ENCODE data around the gene RPP40.
A peak's percentile ranks its signal among the peaks of the same experiment; 100 is the strongest.
"Not testable (repeated sequence)": the region's sequence is repeated elsewhere in the genome, so short reads cannot be mapped to it uniquely, and the experiment has no call there.

Gene RPP40, protein sequence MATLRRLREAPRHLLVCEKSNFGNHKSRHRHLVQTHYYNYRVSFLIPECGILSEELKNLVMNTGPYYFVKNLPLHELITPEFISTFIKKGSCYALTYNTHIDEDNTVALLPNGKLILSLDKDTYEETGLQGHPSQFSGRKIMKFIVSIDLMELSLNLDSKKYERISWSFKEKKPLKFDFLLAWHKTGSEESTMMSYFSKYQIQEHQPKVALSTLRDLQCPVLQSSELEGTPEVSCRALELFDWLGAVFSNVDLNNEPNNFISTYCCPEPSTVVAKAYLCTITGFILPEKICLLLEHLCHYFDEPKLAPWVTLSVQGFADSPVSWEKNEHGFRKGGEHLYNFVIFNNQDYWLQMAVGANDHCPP

DNA sequence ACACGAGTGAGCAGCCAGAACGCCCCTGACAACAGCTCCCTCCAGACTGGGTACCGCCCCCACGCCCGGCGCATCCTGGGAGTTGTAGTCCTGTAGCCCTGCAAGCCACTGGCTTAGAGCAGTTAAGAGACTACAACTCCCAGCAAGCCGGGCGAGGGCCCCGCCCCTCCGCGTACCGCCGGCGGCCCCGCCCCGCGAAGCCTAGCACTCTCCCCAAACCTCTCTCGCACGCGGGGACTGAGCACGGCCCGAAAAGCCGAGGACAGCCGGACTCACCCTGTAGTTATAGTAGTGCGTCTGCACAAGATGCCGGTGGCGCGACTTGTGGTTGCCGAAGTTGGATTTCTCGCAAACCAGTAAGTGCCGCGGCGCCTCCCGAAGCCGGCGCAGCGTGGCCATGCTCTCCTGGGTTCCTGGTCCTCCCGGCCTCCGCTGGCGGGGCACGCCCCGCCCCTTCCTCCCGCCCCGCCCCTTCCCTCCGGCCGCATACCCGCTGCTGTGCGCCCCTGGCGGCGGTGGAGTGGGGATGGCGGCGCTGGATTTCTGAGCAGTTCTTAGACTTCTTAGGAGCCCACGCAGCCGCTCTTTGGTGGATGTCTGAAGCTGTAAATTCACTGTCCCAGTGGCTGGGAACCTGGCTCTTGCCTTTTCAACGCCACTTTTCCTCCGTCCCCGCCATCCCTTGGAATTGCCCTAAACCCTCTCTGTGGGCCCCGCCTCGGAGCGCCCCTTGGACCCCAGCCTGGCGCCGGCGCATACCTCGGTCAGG, at the start of gene RPP40:
RPP40 (minus strand) TSS at position 434 of the 769 bp plus-strand sequence; CDS start at position 399, 35 bp downstream.
- peak; percentile 96 for DNase-seq (ENCODE audit: low spot score)

DNA sequence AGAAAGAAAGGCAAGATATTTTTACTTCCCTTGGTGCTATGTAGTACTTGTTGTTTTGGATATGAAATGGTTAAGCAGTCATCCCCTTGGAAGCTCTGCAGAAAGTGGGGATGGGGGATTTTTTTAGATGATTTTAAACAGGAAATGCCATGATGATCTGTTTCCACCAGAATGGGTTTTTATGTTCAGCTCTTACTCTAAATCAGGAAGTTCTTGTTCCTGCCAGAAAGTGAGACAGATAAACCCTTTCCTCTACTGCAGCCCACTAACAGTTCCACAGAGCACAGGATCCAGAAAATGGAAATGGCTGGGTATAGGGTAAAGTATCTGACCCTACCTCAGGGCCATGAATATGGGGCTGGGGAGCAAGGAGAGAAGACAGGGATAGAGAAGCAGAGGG, 49.2 kb upstream of the RPP40 start:
- no peak for DNase-seq (ENCODE audit: low spot score)

DNA sequence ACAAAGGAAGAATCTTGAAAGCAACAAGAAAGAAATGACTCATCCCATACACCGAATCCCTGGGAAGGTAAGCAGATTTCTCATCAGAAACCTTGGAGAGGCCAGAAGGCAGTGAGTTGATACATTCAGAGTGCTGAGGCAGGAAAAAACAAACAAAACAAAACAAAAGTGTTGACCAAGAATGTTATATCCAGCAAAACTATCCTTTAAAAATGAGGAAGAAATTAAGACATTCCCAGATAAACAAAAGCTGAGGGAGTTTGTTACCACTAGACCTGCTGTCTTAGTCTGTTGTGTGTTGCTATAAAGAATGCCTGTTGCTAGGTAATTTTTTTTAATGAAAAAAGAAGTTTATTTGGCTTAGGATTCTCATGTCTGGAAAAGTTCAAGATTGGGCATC, 47.6 kb upstream of the RPP40 start:
- DNase-seq (ENCODE audit: low spot score): no peak

- DNase-seq (ENCODE audit: low spot score): no peak
Measured at GRCh38 chr6:5050009-5050408, 46.2 kb upstream of the RPP40 start.

DNA sequence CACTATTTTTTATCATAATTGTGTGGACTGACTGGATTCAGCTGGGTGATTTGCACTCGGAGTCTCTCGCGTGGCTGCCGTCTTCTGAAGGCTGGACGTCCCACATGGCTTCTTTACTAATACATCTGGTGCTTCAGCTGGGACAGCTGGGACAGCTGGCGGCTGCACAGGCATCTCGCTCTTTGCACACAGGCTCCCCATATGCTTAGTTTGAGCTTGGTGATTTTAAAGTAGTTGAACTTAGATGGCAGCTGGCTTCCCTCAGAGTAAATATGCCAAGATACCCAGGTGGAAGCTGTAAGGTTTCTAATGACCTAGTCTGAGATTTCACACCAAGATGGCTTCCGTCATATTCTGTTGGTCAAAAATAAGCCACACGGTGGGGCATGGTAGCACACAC, 42.6 kb upstream of the RPP40 start:
- no peak for DNase-seq (ENCODE audit: low spot score)

DNA sequence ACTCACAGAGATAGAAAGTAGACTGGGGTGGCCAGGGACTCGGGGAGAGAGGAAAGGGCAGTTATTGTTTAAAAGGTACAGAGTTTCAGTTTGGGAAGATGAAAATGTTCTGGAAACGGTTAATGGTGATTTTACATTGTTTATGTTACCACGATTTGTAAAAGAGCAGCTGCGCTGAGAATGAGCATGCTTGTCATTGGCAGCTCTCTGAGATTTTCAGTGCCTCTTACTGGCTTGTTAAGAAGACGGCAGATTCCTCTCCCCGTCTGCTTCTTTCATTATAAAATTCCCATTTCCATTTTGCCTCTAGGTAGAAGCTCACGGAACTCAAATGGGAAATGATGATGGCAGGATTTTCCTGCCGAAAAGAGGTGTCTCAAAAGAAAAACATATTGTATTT, 41.6 kb upstream of the RPP40 start:
- DNase-seq (ENCODE audit: low spot score): no peak

- no peak for DNase-seq (ENCODE audit: low spot score)
Measured at GRCh38 chr6:5044866-5045265, 41.0 kb upstream of the RPP40 start.

- no peak for DNase-seq (ENCODE audit: low spot score)
Measured at GRCh38 chr6:5042436-5042835, 38.6 kb upstream of the RPP40 start.

- DNase-seq (ENCODE audit: low spot score): no peak
Measured at GRCh38 chr6:5041955-5042354, 38.1 kb upstream of the RPP40 start.

- DNase-seq (ENCODE audit: low spot score): no peak
Measured at GRCh38 chr6:5036269-5036668, 32.4 kb upstream of the RPP40 start.

GRCh38 chr6:5034736-5035135, 30.9 kb upstream of the RPP40 start:
- no peak for DNase-seq (ENCODE audit: low spot score)

GRCh38 chr6:5034328-5034727, 30.5 kb upstream of the RPP40 start:
- no peak for DNase-seq (ENCODE audit: low spot score)

DNA sequence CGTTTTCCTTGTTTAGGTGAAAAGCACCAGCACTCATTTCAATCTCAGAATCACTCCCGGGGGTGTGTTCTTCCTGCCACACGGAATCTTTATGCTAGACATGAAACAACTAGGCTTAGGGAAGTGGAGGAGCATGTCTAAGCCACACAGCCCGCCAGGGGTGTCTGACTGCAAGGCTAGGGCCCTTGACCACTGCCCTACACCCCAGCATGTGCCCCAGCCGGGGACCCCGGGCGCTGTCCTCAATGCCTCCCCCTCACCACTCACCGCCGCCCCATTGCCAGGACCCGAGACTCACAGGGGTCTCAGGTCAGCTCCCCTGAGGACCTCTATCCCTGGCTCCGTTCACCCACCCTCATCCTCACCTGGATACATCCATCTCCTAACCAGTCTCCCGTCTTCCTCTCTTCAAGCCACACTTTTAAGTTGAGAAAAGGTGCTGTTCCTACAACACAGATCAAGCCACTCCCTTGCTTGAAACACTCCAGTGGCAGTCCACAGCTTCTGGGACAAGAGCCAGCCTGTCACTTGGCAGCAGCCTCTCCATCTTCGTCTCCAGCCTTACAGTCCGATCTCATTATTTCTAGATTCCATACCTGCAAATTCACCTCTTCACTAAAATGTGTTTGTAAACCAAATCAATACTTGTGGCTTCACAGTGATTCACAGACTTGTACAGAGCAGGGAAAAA, 29.5 kb upstream of the RPP40 start:
- DNase-seq (ENCODE audit: low spot score): not testable (repeated sequence)

DNA sequence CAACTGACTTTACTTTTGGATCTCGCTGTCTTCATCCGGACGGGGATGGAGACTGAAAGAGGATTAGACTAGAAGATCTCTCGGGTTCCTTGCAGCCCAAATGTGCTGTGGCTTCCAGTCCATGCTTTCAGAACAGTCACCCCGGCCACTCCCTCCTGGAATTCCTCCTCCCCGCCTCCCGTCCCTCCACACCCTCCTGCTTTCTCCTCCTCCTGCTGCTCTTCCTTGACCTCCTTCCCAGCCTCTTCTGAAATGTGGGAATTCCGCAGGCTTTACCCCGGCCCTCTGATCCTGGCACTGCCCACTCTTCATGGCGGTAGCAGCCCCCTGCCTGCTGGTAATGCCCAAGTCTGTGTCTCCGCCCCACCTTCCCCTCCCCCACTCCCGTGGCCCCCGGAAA, 28.9 kb upstream of the RPP40 start:
- DNase-seq (ENCODE audit: low spot score): peak; percentile 56

- no peak for DNase-seq (ENCODE audit: low spot score)
Measured at GRCh38 chr6:5031150-5031549, 27.3 kb upstream of the RPP40 start.

- DNase-seq (ENCODE audit: low spot score): peak; percentile 85
Measured at GRCh38 chr6:5030596-5031136, 26.8 kb upstream of the RPP40 start.

- DNase-seq (ENCODE audit: low spot score): no peak
Measured at GRCh38 chr6:5029609-5030008, 25.8 kb upstream of the RPP40 start.

GRCh38 chr6:5028921-5029320, 25.1 kb upstream of the RPP40 start:
- no peak for DNase-seq (ENCODE audit: low spot score)

- DNase-seq (ENCODE audit: low spot score): no peak
Measured at GRCh38 chr6:5028301-5028700, 24.5 kb upstream of the RPP40 start.

- DNase-seq (ENCODE audit: low spot score): peak; percentile 74
Measured at GRCh38 chr6:5025911-5026819, 22.3 kb upstream of the RPP40 start.

GRCh38 chr6:5023923-5024322, 20.1 kb upstream of the RPP40 start:
- DNase-seq (ENCODE audit: low spot score): no peak

GRCh38 chr6:5020142-5020541, 16.3 kb upstream of the RPP40 start:
- DNase-seq (ENCODE audit: low spot score): no peak
